ENCODE measurements around the gene TNP2.
"Not testable (repeated sequence)": the region's sequence is repeated elsewhere in the genome, so short reads cannot be mapped to it uniquely, and the experiment has no call there.

The TNP2 gene

GRCh38 chr16:11300560-11300892 is 31.4 kb upstream of the TNP2 start:
- DNase-seq (ENCODE audit: low read depth in 2 of 2): no peak

DNA sequence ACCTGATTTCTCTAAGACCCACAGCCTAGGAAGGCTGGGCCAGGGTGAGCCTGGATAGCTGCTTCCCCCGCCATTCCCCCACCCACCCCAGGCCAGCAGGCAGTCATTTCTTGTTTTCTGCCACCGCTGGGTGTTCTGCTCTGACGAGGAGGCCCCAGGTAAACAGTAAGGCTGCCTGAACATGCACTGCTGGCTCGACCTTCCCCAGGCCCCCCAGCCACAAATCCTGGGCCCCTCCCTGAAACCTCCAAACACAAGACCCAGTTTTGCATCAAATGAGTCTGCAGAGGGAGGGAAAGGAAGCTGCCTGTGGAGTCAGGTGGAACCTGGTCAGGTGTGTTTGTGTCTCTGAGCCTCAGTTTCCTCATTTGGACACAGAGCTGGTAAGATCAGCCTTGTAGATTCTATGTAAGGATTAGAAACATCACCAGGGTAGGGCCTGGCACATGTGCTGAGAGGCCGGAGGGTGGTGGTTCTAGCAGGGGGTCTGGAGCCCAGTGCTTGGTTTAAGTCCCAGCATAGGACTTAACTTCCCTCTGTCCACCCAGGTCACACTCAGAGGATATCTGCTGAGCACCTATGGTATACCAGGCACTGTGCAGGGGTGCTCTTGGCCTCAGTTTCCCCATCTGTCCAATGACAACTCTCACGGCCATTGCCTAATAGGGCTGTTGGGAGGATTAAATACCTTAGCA is 30.9 kb upstream of the TNP2 start:
- DNase-seq (ENCODE audit: low read depth in 2 of 2): no peak

GRCh38 chr16:11298950-11299547 is 29.9 kb upstream of the TNP2 start:
- DNase-seq (ENCODE audit: low read depth in 2 of 2): not testable (repeated sequence)

DNA sequence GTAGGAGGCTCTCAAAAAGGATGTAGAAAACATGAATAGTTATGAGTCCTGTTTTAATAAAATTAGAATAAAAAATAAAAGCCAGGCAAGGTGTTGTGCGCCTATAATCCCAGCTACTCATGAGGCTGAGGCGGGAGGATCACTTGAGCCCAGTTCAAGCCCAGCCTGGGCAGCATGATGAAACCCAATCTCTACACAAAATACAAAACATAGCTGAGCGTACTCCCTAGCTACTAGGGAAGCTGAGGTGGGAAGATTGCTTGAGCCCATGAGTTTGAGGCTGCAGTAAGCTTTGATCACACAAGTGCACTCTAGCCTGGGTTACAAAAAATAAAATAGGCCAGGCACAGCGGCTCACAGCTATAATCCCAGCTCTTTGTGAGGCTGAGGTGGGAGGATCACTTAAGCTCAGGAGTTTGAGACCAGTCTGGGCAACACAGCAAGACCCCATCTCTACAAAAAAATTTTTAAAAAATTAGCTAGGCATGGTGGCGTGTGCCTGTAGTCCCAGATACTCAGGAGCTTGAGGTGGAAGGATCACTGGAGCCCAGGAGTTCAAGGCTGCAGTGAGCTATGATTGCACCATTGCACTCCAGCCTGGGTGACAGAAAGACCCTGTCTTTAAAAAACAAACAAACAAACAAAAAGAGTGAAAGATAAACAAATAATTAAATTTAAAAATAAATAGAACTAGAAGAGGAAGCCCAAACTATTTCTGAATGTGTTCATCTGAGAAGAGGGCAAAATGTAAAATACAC is 29.2 kb upstream of the TNP2 start:
- DNase-seq (ENCODE audit: low read depth in 2 of 2): no peak

DNA sequence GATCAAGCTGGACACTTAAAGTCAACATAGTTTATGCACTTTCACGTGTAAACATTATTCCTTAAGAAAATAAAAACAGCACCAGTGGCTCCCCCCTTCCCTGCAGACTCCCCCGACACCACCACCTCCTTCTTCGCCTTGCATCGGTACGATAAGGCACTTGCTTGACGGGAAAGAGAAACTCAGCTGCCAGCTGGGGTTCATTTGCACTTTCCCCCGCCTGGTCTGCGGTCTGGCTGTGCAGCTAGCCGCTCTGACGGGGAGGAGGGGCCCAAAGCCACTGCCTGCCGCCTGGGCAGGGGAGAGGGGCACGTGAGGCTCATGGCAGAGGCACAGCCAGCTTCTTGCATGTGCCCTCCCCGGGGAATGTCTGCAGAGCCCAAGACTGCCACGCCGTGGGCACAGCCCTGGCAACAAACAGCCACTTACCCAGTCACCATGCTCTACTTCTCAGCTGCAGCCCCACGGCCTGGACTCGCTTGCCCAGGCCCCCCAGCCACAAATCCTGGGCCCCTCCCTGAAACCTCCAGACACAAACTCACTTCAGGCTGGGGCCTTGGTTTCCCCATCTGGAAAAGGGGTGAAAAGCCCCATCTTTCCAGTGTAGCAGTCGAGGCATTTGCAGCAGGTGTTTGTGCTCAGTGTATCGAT is 28.5 kb upstream of the TNP2 start:
- DNase-seq (ENCODE audit: low read depth in 2 of 2): no peak

DNA sequence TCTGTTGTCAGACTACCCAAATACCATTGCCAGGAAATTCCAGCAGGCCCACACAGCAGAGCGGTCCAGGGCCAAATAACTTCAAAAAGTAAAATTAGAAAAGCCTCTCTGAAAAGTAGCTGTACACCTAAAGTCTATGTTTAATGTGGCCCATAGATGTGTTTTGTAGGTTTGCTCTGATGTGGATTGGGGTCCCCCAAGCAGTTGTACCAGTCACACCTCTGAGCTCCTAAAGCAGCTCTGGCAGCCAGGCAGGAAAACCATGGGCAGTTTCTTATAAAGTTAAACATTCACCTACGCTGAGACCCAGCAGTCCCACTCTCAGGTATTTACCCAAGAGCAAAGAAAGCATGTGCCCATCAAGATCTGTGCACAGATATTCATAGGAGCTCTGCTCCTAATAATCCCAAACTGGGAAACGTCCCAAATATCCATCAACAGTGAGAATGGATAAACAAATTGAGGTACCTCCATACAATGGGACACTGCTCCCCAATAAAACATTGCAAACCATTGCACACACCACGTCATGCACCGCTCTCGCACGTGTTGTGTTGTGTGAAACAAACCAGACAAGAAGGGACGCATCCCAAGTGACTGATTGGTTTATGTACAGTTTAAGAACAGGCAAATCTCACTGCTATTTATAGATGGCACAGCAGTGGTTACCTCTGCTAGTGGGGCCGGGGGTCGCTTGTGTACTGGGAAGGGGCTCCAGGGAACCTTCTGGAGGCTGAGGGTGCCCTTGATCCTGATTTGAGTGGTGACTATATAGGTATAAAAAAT is 27.8 kb upstream of the TNP2 start:
- no peak for DNase-seq (ENCODE audit: low read depth in 2 of 2)

- no peak for DNase-seq (ENCODE audit: low read depth in 2 of 2)
These were observed 27.2 kb upstream of the TNP2 start for GRCh38 chr16:11296351-11296705.

GRCh38 chr16:11295672-11296071 is 26.5 kb upstream of the TNP2 start:
- no peak for DNase-seq (ENCODE audit: low read depth in 2 of 2)

DNA sequence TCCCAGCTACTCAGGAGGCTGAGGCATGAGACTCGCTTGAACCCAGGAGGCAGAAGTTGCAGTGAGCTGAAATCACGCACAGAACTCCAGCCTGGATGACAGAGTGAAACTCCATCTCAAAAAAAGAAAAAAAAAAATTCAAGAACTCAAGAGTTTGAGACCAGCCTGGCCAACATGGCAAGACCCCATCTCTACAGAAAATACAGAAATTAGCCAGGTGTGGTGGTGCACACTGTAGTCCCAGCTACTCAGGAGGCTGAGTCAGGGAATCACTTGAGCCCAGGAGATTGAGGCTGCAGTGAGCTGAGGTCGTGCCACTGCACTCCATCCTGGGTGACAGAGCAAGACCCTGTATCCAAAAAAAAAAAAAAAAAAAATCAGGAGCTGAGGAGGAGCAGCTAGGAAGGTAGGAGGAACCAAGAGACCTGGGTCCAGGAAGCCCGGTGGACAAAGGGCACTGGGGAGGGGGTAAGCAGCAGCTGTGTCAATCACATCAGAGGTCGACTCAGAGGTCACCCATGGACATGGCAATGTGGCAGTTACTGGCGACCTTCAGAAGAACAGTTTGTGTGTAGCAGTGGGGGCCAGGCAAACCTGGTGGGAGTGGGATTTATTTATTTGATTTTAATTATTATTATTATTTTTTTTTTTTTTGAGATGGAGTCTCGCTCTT is 23.1 kb upstream of the TNP2 start:
- no peak for DNase-seq (ENCODE audit: low read depth in 2 of 2)

DNA sequence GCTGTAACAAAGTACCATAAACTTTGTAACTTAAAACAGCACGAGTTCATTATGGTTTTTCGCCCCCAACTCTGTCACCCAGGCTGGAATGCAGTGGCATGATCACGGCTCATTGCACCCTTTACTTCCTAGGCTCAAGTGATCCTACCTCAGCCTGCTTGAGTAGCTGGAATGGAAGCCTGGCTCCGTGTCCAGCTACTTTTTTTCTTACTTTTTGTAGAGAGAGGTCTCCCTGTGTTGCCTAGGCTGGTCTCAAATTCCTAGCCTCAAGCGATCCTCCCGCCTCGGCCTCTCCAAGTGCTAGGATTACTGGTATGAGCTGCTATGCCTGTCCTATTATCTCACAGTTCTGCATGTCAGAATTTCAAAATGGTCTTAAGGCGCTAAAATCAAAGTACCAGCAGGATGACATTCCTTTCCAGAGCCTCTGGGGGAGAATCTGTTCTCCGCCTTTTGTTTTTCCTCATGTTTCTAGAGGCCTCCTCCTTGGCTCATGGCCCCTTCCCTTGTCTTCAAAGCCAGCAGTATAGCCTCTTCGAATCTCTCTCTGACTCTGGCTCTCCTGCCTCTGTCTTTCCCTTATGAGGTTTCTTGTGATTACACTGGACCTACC is 22.1 kb upstream of the TNP2 start:
- no peak for DNase-seq (ENCODE audit: low read depth in 2 of 2)

- no peak for DNase-seq (ENCODE audit: low read depth in 2 of 2)
These were observed 21.2 kb upstream of the TNP2 start for GRCh38 chr16:11290102-11290893.

DNA sequence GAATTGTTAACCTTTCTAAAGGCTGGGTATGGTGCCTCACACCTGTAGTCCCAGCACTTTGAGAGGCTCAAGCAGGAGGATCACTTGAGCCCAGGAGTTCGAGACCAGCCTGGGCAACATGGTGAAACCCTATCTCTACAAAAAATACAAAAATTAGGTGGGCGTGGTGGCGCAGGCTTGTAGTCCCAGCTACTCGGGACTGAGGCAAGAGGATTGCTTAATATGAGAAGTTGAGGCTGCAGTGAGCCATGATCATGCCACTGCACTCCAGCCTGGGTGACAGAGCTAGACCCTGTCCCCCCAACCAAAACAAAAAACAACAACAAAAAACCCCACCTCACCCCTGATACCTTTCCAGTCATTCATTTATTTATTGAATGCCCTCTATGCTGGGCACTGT is 20.6 kb upstream of the TNP2 start:
- DNase-seq (ENCODE audit: low read depth in 2 of 2): not testable (repeated sequence)

GRCh38 chr16:11289202-11289601 is 20.1 kb upstream of the TNP2 start:
- DNase-seq (ENCODE audit: low read depth in 2 of 2): no peak

DNA sequence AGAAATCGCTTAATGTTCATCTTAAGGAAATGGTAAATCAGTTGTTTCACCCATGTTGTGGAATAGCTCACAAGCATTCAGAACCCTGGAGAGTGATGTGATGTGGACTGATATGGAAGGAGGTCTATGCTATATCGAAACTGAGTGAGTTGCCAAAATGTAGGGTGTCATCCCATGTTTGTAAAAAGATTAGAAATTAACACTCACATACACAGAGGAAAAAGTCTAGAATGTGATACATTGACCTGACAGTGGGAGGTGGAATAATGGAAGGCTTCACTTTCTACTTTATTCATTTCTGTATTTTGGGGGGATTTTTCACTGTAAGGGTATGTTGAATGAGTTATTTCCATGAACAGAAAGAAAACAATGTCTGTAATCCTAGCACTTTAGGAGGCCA is 16.7 kb upstream of the TNP2 start:
- DNase-seq (ENCODE audit: low read depth in 2 of 2): no peak

- no peak for DNase-seq (ENCODE audit: low read depth in 2 of 2)
These were observed 14.7 kb upstream of the TNP2 start for GRCh38 chr16:11283820-11284248.

DNA sequence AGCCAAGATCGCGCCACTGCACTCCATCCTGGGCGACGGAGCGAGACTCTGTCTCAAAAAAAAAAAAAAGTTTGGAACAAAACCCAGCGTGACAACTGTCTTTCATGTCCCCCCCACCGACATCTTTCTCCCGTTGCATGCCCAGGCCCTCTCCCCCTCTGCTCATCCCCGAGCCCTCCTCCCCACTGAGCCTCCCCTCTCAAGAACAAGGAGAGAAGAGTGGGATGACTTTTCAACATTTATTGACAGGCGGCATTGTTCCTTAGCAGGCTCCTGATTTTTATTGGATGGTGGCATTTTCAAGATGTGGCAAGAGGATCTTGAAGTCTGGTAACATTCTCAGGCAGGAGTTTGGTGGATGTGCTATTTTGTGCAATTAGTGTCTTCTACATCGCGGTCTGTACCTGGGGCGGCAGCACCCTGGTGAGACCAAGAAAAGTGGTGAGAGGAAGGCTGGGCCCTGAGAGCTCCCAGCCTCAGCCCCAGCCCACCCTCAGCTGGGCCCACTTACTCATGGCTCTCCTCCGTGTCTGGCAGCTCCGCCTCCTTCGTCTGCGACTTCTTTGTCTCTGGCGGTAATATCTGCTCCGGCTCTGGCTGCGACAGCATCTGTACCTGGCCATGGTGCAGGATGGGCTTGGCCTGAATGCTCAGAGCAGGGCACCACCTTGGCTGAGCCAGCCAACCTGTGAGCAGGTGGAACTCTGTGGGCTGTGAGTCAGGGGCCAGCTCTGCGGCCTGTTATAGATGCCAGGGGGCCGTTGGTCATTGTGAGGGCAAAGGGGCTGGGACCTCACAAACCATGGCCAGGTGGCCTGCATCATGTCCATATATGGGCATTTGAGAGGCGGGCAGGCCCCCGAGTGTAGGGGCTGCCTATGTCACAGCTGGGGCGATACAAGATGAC is 11.7 kb upstream of the TNP2 start, which contains the start of gene PRM1:
Gene PRM1, minus strand, starts transcription at position 715 of the 907 bp plus-strand sequence. Its CDS starts 92 bp downstream, at position 623.
- DNase-seq (ENCODE audit: low read depth in 2 of 2): no peak

DNA sequence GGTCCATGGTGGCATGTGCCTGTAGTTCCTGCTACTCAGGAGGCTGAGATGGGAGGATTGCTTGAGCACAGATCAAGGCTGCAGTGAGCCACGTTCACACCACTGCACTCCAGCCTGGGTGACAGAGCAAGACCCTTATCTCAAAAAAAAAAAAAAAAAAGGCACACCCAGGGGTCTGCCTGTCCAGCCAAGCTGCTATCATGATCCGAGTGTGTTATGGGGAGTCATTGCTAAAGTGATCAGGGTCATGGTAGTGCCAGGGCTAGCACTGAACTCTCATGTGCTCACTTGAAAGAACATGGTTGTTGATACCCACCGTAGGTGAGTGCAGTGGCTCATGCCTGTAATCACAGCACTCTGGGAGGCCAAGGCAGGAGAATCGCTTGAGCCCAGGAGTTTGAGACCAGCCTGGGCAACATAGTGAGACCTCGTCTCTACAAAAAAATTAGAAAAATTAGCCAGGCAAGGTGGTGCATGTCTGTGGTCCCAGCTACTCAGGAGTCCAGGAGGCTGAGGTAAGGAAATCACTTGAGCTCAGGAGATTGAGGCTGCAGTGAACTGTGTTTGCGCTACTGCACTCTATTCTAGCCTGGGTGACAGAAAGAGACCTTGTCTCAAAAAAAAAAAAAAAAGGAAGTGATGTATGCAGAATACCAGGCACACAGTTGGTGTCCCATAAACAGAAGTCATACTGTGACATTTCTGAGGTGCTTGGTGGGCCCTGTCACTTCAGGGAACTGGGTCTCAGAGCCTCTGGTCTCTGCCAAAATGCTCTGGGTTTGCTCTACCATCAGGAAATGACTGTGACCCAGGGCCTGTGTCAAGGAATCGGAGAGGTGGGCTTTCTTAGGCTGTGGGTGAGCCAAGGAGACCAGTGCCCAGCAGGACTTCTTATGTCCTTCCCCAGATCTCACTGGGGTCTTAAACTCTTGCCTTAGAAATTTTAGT is 9.8 kb upstream of the TNP2 start:
- no peak for DNase-seq (ENCODE audit: low read depth in 2 of 2)
